CD4-positive, alpha-beta T cell treated with Interleukin-2 at 100 ng/mL for 4 hours (primary cell): Measurements from ENCODE around the gene E4F1.

ENCODE experiments used
- DNase-seq: peaks from one replicate; pipeline ENCODE4 v3.0.0-alpha.2; 2020; ENCODE audit warnings: low spot score

The E4F1 gene, protein sequence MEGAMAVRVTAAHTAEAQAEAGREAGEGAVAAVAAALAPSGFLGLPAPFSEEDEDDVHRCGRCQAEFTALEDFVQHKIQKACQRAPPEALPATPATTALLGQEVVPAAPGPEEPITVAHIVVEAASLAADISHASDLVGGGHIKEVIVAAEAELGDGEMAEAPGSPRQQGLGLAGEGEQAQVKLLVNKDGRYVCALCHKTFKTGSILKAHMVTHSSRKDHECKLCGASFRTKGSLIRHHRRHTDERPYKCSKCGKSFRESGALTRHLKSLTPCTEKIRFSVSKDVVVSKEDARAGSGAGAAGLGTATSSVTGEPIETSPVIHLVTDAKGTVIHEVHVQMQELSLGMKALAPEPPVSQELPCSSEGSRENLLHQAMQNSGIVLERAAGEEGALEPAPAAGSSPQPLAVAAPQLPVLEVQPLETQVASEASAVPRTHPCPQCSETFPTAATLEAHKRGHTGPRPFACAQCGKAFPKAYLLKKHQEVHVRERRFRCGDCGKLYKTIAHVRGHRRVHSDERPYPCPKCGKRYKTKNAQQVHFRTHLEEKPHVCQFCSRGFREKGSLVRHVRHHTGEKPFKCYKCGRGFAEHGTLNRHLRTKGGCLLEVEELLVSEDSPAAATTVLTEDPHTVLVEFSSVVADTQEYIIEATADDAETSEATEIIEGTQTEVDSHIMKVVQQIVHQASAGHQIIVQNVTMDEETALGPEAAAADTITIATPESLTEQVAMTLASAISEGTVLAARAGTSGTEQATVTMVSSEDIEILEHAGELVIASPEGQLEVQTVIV

DNA sequence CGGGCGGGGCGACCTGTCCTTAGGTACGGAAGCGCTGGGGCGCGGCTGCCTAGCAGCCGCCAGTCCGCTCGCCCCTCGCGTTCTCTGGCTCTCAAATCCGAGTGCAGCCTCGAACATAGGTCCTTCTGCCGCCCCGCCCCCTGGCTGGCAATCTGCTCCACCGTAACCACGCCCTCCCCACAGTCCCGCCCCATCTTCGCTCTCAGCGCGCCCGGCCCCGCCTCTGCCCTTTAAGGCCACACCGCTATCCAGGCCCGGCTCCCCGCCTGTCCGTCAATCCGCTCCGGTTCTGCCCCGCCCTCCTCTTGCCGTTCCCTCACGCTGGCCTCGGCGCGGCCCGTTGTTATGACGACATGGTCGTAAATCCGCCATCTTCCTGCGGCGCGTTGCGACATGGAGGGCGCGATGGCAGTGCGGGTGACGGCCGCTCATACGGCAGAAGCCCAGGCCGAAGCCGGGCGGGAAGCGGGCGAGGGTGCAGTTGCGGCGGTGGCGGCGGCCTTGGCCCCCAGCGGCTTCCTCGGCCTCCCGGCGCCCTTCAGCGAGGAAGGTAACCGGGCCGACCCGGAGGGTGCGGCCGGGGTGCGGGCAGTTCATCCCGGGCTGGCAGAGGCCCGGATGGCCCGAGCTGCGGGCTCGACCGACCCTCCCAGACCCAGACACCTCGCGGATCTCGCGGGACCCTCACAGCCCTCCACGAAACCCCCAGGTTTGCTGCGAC lies at the start of gene E4F1:
E4F1 (plus strand) TSS at position 371 of the 721 bp plus-strand sequence; CDS start at position 394, 23 bp downstream.
- peak; percentile 99 for DNase-seq

DNA sequence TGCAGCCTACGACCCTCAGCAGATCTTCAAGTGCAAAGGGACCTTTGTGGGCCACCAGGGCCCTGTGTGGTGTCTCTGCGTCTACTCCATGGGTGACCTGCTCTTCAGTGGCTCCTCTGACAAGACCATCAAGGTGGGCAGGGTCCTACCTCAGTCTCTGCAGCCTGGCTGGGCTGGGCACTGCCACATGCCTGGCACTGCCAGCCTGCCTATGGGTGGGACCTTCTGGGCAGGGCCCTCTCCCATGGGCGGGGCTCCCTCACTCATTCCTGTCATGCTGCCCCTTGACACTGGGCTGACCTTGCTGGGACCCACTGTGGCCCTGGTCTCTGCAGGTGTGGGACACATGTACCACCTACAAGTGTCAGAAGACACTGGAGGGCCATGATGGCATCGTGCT lies 49.5 kb upstream of the E4F1 start:
- DNase-seq = no peak

DNA sequence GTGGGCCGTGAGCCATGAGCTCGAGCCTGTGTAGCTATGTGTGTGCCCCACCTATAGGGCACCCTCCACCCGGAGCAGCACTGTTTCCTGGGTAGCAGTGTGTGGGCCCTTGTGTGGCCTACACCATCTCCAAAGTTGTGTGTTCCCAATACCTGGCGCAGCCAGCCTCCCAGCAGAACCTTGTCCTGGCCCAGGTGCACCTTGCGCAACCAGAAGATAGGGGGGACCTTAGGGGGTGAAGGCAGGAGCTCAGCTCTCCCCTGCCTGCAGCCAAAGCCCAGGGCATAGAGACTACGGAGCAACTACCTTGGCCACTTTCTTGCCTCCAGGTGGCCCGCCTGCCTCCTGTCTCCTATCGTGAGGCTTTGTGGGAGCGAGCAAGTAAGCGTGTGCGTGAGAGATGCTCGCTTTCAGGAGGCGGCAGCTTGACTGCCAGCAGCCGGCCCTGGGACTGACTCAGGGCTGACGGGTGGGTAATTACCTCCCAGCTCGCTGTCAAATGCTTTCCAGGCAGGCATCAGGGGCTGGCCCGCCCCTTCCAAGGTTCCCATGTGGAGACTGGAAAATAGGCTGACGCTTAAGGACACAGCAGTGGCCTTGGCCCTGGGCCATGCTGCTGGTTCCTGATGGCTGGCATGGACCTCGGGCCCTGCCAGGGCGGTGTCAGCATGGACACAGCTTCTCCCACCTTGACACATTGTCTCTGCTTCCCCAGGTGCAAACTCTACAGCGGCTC lies 48.8 kb upstream of the E4F1 start:
- DNase-seq = no peak

DNA sequence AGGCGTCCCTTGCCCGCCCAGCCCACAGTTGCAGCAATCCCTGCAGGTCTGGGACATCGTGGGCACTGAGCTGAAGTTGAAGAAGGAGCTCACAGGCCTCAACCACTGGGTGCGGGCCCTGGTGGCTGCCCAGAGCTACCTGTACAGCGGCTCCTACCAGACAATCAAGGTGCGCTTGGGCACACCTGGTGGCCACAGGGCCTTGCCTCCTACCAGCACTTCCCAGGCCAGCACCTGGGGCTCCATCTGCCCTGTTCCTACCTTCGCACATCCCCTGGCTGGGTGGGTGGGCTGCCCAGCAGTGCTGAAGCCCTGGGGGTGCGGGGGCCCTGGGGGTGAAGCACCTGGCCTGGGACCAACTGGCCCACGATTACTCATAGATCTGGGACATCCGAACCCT lies 47.9 kb upstream of the E4F1 start:
- no peak for DNase-seq

DNA sequence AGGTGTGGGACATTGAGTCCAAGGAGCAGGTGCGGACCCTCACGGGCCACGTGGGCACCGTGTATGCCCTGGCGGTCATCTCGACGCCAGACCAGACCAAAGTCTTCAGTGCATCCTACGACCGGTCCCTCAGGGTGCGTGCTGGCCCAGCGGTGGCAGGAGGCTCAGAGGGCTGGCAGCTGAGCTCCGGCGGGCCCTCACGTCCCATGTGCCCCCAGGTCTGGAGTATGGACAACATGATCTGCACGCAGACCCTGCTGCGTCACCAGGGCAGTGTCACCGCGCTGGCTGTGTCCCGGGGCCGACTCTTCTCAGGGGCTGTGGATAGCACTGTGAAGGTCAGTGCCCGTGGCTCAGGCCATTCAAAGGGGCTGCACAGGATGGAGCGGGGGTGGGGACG lies 47.3 kb upstream of the E4F1 start:
- DNase-seq = no peak

DNA sequence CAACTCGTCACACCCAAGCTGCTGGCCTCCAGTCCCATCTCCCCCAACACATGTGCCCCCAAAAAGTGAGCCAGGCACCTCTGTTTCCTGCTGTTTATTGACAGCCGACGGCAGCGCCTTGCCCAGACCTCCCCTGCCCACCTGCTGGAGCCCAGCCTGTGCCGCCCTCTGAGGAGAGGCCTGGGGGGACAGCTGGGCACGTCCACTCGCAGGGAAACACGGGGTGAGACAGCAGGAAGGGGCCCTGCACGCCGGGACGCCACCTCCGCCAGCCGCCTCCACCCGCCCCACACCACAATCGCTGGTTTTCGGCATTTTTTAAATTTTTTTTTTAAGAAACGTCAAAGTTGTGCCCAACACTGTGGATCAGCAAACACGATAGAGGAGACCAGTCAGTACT lies 46.3 kb upstream of the E4F1 start:
- DNase-seq = no peak

DNA sequence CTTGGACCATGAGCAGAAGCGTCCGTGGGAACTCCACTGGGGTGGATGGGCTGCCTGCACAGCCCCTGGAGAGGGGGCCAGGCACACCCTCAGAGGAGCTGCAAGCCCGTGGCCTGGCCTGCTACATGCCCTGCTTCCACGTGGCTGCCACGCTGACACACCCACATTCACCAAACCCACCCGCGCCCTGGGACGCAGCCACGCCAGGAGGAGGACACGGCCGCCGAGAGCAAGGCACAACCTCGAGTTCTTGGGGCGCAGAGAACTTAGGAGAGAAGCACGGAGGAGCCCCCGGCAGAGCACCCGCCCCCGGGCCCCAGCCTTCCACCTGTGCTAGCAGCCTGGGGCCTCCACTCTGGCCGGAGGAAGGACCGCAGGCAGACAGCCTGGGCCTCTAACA lies 45.8 kb upstream of the E4F1 start:
- no peak for DNase-seq

DNA sequence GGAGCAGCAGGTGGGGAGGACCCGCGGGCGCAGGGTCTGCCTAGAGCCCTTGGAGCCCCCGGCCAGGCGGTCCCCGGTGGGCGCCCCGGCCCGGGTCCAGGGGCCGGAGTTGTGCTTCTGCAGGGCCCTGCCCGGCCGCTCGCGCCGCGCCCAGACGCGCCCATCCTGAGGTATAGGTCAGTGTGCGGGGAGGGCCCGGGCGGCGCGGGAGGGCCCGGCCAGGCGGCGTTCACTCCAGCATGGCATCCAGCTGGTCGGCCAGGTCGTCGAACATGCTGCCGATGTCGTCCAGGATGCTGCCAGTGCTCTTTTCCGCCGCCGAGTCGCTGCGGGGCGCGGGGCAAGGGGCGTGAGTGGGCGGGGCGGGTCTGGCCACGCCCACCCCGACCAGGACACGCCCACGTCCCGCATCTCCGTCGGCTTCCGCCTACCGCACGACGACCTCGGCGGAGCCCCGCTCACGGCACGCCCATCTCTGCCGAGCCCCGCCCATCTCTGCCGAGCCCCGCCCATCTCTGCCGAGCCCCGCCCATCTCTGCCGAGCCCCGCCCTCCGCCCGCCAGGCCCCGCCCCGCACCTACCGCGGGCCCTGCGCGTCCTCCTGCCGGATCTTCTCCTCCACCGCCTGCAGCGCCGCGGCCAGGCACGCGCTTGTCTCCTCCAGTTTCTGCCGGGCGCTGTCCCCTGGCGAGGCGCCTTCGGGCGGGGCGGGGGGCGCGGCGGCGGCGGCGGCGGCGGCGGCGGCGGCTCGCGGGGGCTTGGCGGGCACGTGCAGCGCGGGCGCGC lies 44.9 kb upstream of the E4F1 start:
- DNase-seq = no peak

DNA sequence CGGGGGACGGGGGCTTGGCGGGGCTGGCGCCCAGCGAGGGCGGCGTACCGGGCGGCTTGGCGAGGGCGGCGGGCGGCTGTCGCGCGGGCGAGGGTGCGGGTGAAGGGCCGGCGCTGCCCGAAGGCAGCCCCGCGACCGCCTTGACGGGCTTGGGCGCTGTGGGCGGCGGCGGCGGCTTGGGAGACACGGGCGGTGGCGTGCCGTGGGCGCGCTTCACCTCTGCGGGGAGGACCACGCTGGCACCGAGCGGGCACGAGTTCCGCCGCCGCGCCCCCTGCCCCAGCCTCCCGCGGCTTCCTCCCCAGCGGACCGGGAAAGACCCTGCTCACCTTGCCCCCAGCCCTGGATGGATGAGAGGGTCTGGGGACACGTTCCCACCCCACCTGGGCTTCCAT lies 44.3 kb upstream of the E4F1 start:
- no peak for DNase-seq

DNA sequence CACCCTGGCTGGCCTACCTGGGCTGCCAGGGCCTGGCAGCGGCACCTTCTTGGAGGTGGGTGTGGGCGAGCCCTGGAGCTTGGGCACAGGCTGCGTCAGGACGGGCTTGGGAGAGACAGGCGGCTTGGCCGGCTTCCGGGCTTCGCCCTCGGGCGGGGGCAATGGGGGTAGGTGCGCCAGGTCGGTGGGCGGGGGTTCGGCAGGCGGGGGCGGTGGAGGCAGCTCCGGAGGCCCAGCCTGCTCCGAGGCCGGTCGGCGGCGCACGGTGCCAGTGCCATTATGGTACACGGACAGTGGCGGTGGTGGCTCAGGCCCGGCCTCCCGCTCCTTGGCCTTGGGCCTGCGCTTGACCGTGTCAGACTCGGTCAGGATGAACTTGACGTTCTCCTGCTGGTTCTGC lies 43.8 kb upstream of the E4F1 start:
- DNase-seq = no peak

DNA sequence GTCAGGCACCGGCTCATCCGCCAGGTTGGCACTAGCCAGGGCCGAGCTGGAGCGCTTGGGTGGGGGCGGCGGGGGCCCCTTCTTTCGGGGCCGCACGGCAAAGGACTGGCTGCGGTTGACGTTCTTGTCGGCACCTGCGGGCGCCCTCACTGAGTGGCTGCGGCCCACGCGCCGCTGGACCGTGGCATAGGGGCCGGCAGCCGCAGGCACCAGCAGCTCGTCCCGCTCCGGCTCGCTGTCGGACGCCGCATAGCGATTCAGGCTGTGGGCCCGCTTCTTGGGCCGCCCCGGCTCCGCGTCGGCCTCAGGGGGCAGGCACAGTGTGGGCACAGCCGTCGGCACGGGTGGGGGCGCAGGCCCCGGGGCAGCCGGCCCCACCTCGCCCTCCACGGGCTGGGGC lies 42.9 kb upstream of the E4F1 start:
- DNase-seq = no peak

DNA sequence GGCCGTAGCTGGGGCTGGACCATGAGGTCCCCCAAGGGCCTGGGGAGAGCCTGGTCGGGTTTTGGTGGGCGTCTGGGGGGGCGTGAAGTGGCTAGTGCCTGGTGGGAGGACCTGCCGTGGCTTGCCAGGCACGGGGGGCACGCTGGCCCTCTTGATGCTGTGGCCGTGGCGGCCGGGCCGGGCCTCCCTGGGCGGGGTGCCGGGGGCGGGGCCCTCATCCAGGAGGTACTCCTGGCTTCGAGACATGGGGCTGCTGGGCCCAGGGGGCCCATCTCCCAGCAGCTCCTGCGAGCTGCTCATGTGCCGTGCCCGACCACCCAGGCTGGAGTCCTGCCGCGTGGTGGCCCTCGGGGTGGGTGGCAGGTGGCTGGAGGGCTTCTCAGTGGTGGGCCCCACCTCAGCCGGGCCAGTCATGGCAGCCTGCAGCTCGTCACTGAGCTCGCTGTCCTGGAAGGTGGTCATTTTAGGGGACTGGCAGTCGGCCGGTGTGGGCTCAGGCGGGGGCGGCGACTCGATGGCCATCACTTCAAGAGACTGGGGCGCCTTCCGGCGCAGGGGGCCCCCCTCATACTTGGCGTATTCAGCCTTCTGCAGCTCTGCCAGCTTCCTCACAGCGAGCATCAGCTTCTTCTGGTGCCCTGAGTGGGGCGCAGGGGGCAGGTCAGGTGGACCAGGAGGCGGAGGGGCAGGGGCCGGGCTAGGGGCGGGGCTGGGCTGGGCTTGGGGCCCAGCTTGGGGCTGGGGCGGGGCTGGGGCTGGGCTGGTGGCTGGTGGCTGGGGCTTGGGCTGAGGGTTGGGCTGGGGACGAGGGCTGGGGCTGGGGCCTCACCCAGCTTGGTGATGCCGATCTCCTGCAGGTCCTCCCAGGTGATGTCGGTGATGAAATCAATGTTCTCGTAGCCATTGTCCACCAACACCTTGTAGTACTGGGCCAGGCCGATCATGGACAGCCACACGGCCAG lies 42.1 kb upstream of the E4F1 start:
- no peak for DNase-seq

DNA sequence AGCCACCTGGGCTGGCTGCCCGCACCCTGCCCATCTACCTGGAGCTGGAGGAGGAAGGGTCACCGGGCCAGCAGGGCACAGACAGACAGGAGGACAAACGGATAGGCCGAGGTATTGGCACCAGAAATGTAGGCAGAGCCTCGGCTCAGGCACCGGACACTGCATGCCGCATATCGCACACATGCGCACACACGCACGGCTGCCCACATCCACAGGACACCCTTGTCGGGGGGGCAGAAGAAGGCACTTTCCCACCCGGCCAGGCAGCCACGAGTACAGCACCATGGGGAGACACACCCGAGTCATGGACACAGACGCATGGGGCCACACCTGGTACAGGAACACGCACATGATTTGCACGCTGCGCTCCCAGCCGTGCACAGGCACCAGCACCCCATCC lies 41.4 kb upstream of the E4F1 start:
- no peak for DNase-seq

DNA sequence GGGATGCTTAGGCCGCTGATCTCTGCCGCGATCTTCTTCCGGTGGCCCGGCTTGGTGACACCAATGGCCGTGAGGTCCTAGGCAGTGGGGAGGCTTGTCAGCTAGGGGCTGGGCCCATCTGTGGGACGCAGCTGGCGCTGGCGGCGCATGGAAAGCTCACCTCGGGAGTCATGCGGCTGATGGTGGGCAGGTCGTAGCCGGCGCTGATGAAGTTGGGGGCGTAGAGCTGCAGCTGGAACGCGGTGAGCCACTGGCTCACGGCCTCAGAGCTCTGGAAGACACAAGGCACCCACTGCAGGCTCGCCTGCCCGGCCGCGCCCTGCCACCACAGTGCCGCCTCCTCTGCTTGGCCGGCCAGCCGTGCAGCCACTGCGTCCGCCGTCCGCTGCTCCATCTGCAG lies 39.7 kb upstream of the E4F1 start:
- DNase-seq = no peak

DNA sequence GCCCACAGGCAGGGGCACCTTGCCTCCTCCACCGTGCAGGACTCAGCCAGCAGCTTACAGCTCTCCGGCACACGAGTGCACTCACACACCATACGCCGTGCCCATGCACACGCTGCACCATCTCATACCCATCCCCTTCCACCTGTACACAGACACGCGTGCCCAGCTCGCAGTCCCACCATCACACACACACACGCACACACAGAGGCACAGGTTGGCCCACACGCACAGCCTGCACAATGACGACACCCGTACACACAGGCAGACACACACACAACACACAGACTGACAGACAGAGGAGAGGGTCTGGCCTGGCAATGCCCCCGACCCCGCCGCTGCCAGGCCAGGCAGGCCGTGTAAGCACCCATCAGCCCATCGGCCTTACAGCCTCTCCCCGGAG lies 39.0 kb upstream of the E4F1 start:
- no peak for DNase-seq

DNA sequence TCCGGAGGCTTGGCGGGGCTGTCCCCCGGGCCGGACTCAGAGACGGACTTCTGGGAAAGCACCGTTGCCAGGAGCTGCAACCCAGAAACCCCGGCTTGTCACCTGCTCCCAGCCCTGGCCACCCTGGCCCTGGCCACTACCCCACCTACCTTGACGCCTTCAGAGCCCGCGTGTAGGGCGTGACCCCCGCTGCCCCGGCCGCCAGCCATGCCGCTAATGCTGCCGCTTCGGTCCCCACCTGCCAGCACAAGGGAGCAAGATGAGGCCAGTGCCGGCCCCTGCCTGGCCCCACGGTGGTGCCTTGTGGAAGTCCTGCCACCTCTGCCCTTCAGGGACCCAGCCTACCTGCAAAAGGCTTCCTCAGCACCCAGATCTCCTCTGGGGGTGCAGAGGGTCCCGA lies 38.4 kb upstream of the E4F1 start:
- no peak for DNase-seq

DNA sequence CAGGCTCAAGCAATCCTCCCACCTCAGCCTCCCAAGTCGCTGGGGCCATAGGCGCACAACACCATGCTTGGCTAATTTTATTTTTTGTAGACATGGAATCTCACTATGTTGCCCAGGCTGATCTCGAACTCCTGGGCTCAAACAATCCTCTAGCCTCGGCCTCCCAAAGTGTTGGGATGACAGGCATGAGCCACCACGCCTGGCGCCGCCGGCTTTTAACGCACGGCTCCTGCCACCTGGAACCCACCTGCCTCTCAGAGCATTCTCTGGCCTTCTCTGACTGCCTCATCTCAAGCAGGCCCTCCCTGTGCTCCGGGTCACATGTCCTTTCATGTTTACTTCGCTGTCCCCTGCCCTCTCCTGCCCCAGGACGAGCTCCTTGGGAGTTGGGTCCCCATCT lies 37.3 kb upstream of the E4F1 start:
- no peak for DNase-seq

DNA sequence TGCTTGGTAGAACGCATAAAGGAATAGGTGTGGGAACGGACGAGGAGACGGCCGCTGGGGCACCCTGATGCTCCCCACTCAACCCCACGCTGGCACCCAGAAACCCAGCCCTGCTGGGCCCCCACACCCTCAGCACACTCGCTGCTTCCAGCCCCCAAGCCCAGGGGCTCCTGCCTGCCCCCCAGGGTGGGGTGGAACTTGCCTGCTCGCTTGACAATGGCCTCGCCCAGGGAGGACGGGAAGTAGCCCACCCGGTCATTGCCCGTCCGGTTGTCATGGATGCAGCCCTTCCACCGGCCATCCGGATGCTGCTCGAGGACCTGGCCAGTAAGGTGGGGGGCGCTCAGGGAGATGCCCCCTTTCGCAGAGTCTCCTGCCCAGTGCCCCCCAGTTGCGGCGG lies 36.9 kb upstream of the E4F1 start:
- DNase-seq = no peak

DNA sequence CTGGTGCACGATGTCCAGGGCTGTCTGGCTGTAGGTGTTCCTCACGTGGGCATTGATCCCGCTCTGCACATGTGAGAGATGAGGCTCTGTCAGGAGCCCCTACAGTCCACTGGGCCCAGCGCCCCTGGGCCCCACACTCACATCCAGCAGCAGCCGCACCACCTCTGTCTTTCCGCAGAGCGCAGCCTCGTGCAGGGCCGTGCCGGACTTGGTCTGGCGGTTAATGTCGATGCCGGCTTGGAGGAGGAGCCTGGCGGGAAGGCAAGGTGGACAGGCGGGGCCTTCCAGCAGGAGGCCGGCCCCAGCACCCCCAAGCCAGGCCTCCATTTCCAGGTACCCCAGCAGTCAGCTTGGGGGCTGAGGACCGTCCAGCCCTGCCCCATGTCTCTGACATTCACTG lies 36.2 kb upstream of the E4F1 start:
- DNase-seq = no peak

DNA sequence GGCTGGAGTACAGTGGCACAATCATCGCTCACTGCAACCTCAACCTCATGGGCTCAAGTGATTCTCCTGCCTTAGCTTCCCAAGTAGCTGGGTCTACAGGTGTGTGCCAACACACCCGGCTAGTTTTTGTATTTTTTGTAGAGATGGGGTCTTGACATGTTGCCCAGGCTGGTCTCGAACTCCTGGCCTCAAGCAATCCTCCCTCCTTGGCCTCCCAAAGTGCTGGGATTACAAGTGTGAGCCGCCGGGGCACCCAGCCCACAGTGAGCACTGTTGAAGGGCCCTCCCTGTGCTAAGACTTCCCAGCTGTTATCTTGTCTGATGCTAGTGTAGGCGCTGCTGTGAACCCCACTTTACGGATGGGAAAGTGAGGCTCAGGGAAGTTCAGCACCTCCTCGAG lies 35.0 kb upstream of the E4F1 start:
- no peak for DNase-seq
